IMR-90 (cell line): ENCODE data around the gene TCAP. TPM values are rescaled to one million over a fixed set of nuclear protein-coding genes. Genes with fewer than 3 reads are reported as not detected.
A peak's percentile ranks its signal among the peaks of the same experiment; 100 is the strongest.

Experiments
- ATAC-seq: fragments of 200-7000 bp; cut with Tn5 transposase; 2 replicates; pipeline ENCODE4 v1.9.1; 2020; ENCODE audit warnings: low read depth, mild to moderate bottlenecking, moderate library complexity
- BruUV-seq: library from RNA; stranded (reverse); fragments of 400-500 nt; replicated peaks from 2 replicates; lab custom pipeline; 2021; lab: Mats Ljungman, UMichigan
- CTCF ChIA-PET: fragments of 300-600 bp; formaldehyde crosslinking; extraction: SDS; loops from one replicate; lab custom pipeline; 2021; ENCODE audit warnings: antibody characterized with exemption; lab: Yijun Ruan, JAX
- POLR2A ChIA-PET: fragments of 300-600 bp; sonication (Branson Sonifier 250); formaldehyde crosslinking; loops from one replicate; lab custom pipeline; 2022; ENCODE audit warnings: antibody characterized with exemption; ENCODE audit not compliant: unreplicated experiment; lab: Charles Lee
- DNase-seq: peaks from one replicate; pipeline ENCODE4 v3.0.0; 2013
- H2AFZ ChIP-seq: replicated peaks from 2 replicates; pipeline ENCODE3; 2013; ENCODE audit warnings: low read length, mild to moderate bottlenecking; ENCODE audit not compliant: poor library complexity
- H2AK5ac ChIP-seq: 2 replicates; pipeline ENCODE4 v1.6.1; 2013; ENCODE audit warnings: low read depth, low read length, inconsistent platforms
- H2AK9ac ChIP-seq: replicated peaks from 2 replicates; pipeline ENCODE3; 2013; ENCODE audit warnings: mild to moderate bottlenecking, low read depth, low read length, moderate library complexity; ENCODE audit not compliant: poor library complexity
- H2BK120ac ChIP-seq: 2 replicates; pipeline ENCODE4 v1.6.1; 2013; ENCODE audit warnings: low read depth, low read length, inconsistent platforms
- H2BK15ac ChIP-seq: 3 replicates; pipeline ENCODE4 v1.6.1; 2013; ENCODE audit warnings: low read depth, low read length, inconsistent platforms
- H2BK20ac ChIP-seq: 2 replicates; pipeline ENCODE4 v1.6.1; 2013; ENCODE audit warnings: low read depth, mild to moderate bottlenecking, inconsistent platforms, low read length, moderate library complexity
- H2BK5ac ChIP-seq: 2 replicates; pipeline ENCODE4 v1.6.1; 2013; ENCODE audit warnings: mild to moderate bottlenecking, low read depth, low read length, inconsistent platforms; ENCODE audit not compliant: poor library complexity, severe bottlenecking
- H3K14ac ChIP-seq: replicated peaks from 2 replicates; pipeline ENCODE4 v1.6.1; 2013; ENCODE audit warnings: low read depth, low read length, inconsistent platforms
- H3K18ac ChIP-seq: 2 replicates; pipeline ENCODE4 v1.6.1; 2013; ENCODE audit warnings: low read depth, low read length, control low read depth
- H3K23ac ChIP-seq: 2 replicates; pipeline ENCODE4 v1.6.1; 2013; ENCODE audit warnings: low read depth, low read length, inconsistent platforms
- H3K27ac ChIP-seq: 2 replicates; pipeline ENCODE4 v1.5.1; 2013; ENCODE audit warnings: mild to moderate bottlenecking, control low read depth, low read length; ENCODE audit not compliant: insufficient read depth
- H3K27me3 ChIP-seq: 2 replicates; pipeline ENCODE4 v1.6.1; 2013; ENCODE audit warnings: low read length; ENCODE audit not compliant: control insufficient read depth, insufficient read depth
- H3K36me3 ChIP-seq: 2 replicates; pipeline ENCODE4 v1.6.1; 2013; ENCODE audit warnings: low read length, mixed read lengths; ENCODE audit not compliant: control insufficient read depth, insufficient read depth
- H3K4ac ChIP-seq: 2 replicates; pipeline ENCODE4 v1.6.1; 2013; ENCODE audit warnings: low read depth, low read length, inconsistent platforms
- H3K4me1 ChIP-seq: 2 replicates; pipeline ENCODE4 v1.6.1; 2013; ENCODE audit warnings: low read length, mixed read lengths; ENCODE audit not compliant: control insufficient read depth, insufficient read depth
- H3K4me2 ChIP-seq: 2 replicates; pipeline ENCODE4 v1.6.1; 2013; ENCODE audit warnings: low read depth, mild to moderate bottlenecking, control low read depth, low read length, moderate library complexity
- H3K4me3 ChIP-seq: 2 replicates; pipeline ENCODE4 v1.5.1; 2013; ENCODE audit warnings: low read depth, mild to moderate bottlenecking, control low read depth, low read length, moderate library complexity; ENCODE audit not compliant: insufficient read depth
- H3K56ac ChIP-seq: 2 replicates; pipeline ENCODE4 v1.6.1; 2013; ENCODE audit warnings: low read length, inconsistent platforms; ENCODE audit not compliant: insufficient read depth; ENCODE audit errors: extremely low read depth
- H3K79me1 ChIP-seq, 2 experiments: 2 replicates each; pipeline ENCODE4 v1.6.1; 2013; ENCODE audit warnings: low read length in 2 of 2, inconsistent platforms in 1 of 2, low read depth in 1 of 2
- H3K9ac ChIP-seq: 2 replicates; pipeline ENCODE4 v1.6.1; 2013; ENCODE audit warnings: low read depth, low read length, control low read depth
- H3K9me1 ChIP-seq: 2 replicates; pipeline ENCODE4 v1.6.1; 2013; ENCODE audit warnings: low read length, inconsistent platforms; ENCODE audit not compliant: insufficient read depth
- H3K9me3 ChIP-seq: 2 replicates; pipeline ENCODE4 v1.6.1; 2013; ENCODE audit warnings: low read length; ENCODE audit not compliant: control insufficient read depth, insufficient read depth
- H4K20me1 ChIP-seq: 2 replicates; pipeline ENCODE4 v1.6.1; 2013; ENCODE audit warnings: low read length, inconsistent platforms; ENCODE audit not compliant: insufficient read depth
- H4K5ac ChIP-seq: 2 replicates; pipeline ENCODE4 v1.6.1; 2013; ENCODE audit warnings: mild to moderate bottlenecking, low read depth, low read length, control low read depth
- H4K8ac ChIP-seq, 2 experiments: 2 replicates each; pipeline ENCODE4 v1.6.1; 2013; ENCODE audit warnings: low read depth in 2 of 2, low read length in 2 of 2, control low read depth in 1 of 2, inconsistent platforms in 1 of 2
- H4K91ac ChIP-seq: 2 replicates; pipeline ENCODE4 v1.6.1; 2013; ENCODE audit warnings: low read depth, low read length, inconsistent platforms; ENCODE audit not compliant: insufficient read depth
- BHLHE40 ChIP-seq: fragments of 150-350 bp; IDR thresholded peaks from 2 replicates; pipeline ENCODE4 v1.6.1; 2016; ENCODE audit warnings: mild to moderate bottlenecking, low read depth, low read length
- CEBPB ChIP-seq: IDR thresholded peaks from 2 replicates; pipeline ENCODE4 v1.6.1; 2012; ENCODE audit warnings: low read depth, low read length, improper control_type of control experiment
- CHD1 ChIP-seq: IDR thresholded peaks from 2 replicates; pipeline ENCODE4 v1.6.1; 2012; ENCODE audit warnings: low read depth, low read length, improper control_type of control experiment
- FOS ChIP-seq: fragments of 150-350 bp; IDR thresholded peaks from 2 replicates; pipeline ENCODE4 v1.6.1; 2016; ENCODE audit warnings: low read depth, low read length
- MAZ ChIP-seq: IDR thresholded peaks from 2 replicates; pipeline ENCODE4 v1.6.1; 2012; ENCODE audit warnings: low read depth, mild to moderate bottlenecking, low read length, improper control_type of control experiment, moderate library complexity, borderline replicate concordance
- POLR2A ChIP-seq: IDR thresholded peaks from 2 replicates; pipeline ENCODE4 v1.6.1; 2012; ENCODE audit warnings: mild to moderate bottlenecking, low read depth, low read length
- RCOR1 ChIP-seq: IDR thresholded peaks from 2 replicates; pipeline ENCODE4 v1.6.1; 2012; ENCODE audit warnings: mild to moderate bottlenecking, low read length, improper control_type of control experiment; ENCODE audit not compliant: insufficient replicate concordance
- WGBS, 2 experiments: methylation state at CpG; one replicate each; pipeline versions ENCODE4 v1.1.5 to v1.1.7; 2013; ENCODE audit warnings: missing lambda C conversion rate in 2 of 2; ENCODE audit not compliant: insufficient read length in 1 of 2; ENCODE audit errors: extremely low coverage in 2 of 2; 5-methylcytosine and 5-hydroxymethylcytosine counted together
- dilution Hi-C: fragments of 300-500 bp; cut with HindIII; formaldehyde crosslinking; loops from one replicate; pipeline ENCODE4 v1.14.3; 2018; ENCODE audit warnings: low sequenced_read_pairs; ENCODE audit not compliant: unreplicated experiment
- in situ Hi-C: fragments of 300-500 bp; cut with MboI; formaldehyde crosslinking; loops from 3 replicates; pipeline ENCODE4 v1.14.3; 2019; ENCODE audit warnings: low sequenced_read_pairs, inconsistent platforms, mixed read lengths
- intact Hi-C: fragments of 100-400 bp; cut with micrococcal nuclease; formaldehyde crosslinking; loops from 2 replicates; pipeline ENCODE4 v1.10.0; 2022
- polyA plus RNA-seq, 3 experiments: library from polyadenylated mRNA; depleted of rRNA; stranded (reverse); fragments of >200 nt; gene quantifications; 2 replicates each; pipeline ENCODE4 v1.2.3, GENCODE V29; 2012; ENCODE audit warnings: low replicate concordance in 1 of 3
- total RNA-seq: library from RNA; depleted of rRNA; stranded (reverse); fragments of >200 nt; gene quantifications from 2 replicates; pipeline ENCODE4 v1.2.3, GENCODE V29; 2012
- TF ChIP-seq, protein P1 (sequence below): conservative IDR thresholded peaks from 2 replicates; pipeline ENCODE4 v1.5.1; 2012; ENCODE audit warnings: mild to moderate bottlenecking, low read depth, low read length, improper control_type of control experiment

TCAP gene
- total and polyA plus RNA-seq, 2 of the 4 experiments (the other 2 are of a cell fraction) = under 0.01 to 0.21 TPM

DNA sequence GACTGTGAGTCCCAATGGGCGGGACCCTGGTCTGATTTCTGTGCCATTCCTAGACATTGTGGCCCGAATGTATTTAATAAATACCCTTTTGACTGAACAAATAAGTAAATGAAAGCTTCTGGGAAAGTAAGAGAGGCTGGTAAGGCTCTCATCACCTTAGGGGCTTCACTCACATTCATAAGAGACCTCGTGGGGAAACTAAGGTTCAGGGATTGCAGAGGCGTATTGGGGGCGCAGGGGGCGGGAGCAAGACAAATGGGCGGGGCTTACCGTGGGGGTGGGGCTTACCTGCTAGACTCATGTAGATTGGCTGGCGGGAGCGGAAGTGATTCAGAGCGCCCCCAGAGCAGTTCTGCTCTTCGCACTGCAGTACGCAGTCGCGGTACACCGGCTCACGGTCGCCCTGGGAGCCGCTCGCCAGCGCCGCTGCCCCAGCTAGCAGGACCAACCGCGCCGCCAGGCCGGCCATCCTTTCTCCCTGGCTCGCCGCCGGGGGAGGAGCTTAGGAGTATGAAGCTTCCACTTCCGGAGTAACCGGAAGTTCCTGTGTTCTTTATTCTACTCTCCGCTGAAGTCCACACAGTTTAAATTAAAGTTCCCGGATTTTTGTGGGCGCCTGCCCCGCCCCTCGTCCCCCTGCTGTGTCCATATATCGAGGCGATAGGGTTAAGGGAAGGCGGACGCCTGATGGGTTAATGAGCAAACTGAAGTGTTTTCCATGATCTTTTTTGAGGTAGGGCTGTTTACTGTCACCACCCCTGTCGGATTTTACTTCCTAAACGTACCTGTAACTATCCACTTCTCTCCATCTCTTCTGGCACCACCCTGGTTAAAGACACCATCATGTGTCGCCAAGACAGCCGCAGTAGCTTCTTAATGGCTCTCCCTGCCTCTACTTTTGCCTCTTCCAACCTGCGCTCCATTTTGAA is 22.7 kb downstream of the TCAP start, which contains the start of gene PGAP3:
Gene PGAP3, minus strand, starts transcription at position 512 of the 929 bp plus-strand sequence. Its CDS starts 43 bp downstream, at position 469.
- H3K79me1 ChIP-seq = peaks cover 8 to 16% of the 10 kb centered on the region in 2 experiments
- H3K9ac ChIP-seq = peak within 1 kb of the TSS; percentile 87
- dilution Hi-C loops (no loop called here), intact Hi-C loops (no loop called here), in situ Hi-C loops (no loop called here)
- peak within 1 kb of the TSS; percentile 43; the same call in 1 of the 3 replicates for H2BK15ac ChIP-seq
- peak within 1 kb of the TSS; percentile 87 for H2BK120ac ChIP-seq
- peaks cover 9% of the 10 kb centered on the region for H3K4me1 ChIP-seq
- no peaks in the 10 kb centered on the region for H4K20me1 ChIP-seq
- peak within 1 kb of the TSS; percentile 61 for H3K56ac ChIP-seq
- peaks cover 7% of the 10 kb centered on the region for H3K36me3 ChIP-seq
- peak within 1 kb of the TSS; percentile 98 for H4K5ac ChIP-seq
- TF ChIP-seq, protein P1, sequence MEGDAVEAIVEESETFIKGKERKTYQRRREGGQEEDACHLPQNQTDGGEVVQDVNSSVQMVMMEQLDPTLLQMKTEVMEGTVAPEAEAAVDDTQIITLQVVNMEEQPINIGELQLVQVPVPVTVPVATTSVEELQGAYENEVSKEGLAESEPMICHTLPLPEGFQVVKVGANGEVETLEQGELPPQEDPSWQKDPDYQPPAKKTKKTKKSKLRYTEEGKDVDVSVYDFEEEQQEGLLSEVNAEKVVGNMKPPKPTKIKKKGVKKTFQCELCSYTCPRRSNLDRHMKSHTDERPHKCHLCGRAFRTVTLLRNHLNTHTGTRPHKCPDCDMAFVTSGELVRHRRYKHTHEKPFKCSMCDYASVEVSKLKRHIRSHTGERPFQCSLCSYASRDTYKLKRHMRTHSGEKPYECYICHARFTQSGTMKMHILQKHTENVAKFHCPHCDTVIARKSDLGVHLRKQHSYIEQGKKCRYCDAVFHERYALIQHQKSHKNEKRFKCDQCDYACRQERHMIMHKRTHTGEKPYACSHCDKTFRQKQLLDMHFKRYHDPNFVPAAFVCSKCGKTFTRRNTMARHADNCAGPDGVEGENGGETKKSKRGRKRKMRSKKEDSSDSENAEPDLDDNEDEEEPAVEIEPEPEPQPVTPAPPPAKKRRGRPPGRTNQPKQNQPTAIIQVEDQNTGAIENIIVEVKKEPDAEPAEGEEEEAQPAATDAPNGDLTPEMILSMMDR = 0 out of 2 replicates have a peak, but pooled peaks have one; percentile 13
- TF ChIP-seq FOS (no peak), MAZ (no peak), POLR2A (peak; percentile 63; the same call in 1 of the 2 replicates), RCOR1 (no peak), CHD1 (0 out of 2 replicates have a peak, but pooled peaks have one; percentile 81), CEBPB (no peak), BHLHE40 (no peak)
- CTCF ChIA-PET = interaction anchor here (1.0 to 2.3 kb wide), 6 partner anchors 12 to 66 kb away, joined by 3 to 7 read pairs (median 4); partner anchors contain the start of gene ERBB2
- H3K4me3 ChIP-seq = peak within 1 kb of the TSS; percentile 81
- H3K9me3 ChIP-seq = no peaks in the 10 kb centered on the region
- peaks cover 8% of the 10 kb centered on the region for H3K9me1 ChIP-seq
- POLR2A ChIA-PET = interaction anchor here (0.6 to 1.0 kb wide), 4 partner anchors 9 to 296 kb away, joined by 3 to 7 read pairs (median 4); partner anchors contain the start of gene ERBB2
- H2BK5ac ChIP-seq = peak within 1 kb of the TSS; percentile 91
- H3K4me2 ChIP-seq = peak within 1 kb of the TSS; percentile 95
- H4K91ac ChIP-seq = peak within 1 kb of the TSS; percentile 88
- peak within 1 kb of the TSS; percentile 50 for H2AK5ac ChIP-seq
- peak; percentile 89 for DNase-seq
- H3K27ac ChIP-seq = peak within 1 kb of the TSS; percentile 96
- TSS peak; percentile 93 for BruUV-seq
- H2AFZ ChIP-seq = peak within 1 kb of the TSS; percentile 91
- H3K18ac ChIP-seq = peak within 1 kb of the TSS; percentile 60
- H2AK9ac ChIP-seq = peak within 1 kb of the TSS; percentile 83
- peak within 1 kb of the TSS; percentile 98 to 99 for H4K8ac ChIP-seq
- peak within 1 kb of the TSS; percentile 78 for H3K14ac ChIP-seq
- H3K23ac ChIP-seq = peak within 1 kb of the TSS; percentile 66
- peak; percentile 98 for ATAC-seq
- 0 to 100% methylated on average over 1 to 10 of the region's 45 CpGs for WGBS, 2 experiments
- H2BK20ac ChIP-seq = peak within 1 kb of the TSS; percentile 59
- H3K27me3 ChIP-seq = no peaks in the 10 kb centered on the region
- H3K4ac ChIP-seq = peak within 1 kb of the TSS; percentile 93
